GM23248 (cell line): ENCODE results near the gene ELFN1.

Source experiments
- EZH2 ChIP-seq: fragments of 200-600 bp; sonication (generic); IDR thresholded peaks from 2 replicates; pipeline ENCODE4 v1.6.1; 2018; ENCODE audit warnings: antibody characterized with exemption, mild to moderate bottlenecking; ENCODE audit not compliant: insufficient read depth, poor library complexity, severe bottlenecking
- EZH2phosphoT487 ChIP-seq: fragments of 200-600 bp; sonication (generic); IDR thresholded peaks from 2 replicates; pipeline ENCODE4 v1.6.1; 2018; ENCODE audit warnings: antibody characterized with exemption, moderate library complexity, mild to moderate bottlenecking, low read depth; ENCODE audit not compliant: insufficient read depth

DNA sequence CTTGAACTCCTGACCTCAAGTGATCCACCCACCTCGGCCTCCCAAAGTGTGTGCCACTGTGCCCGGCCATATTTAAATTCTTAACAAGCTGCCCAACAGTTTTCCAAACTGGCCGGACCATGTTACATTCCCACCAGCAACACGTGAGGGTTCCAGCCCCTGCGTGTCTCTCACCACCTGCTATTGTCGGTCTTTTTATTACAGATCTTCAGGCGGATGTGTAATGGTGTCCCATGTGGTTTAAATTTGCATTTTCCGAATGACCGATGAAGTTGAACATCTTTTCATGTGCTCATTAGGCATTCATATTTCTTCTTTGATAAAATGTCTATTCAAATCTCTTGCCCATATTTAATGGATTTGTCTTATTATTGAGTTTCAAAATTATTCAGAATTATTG, 11.5 kb downstream of the ELFN1 start:
- TF ChIP-seq EZH2: no peak
- no peak for TF ChIP-seq EZH2phosphoT487
